Hematopoietic multipotent progenitor cell treated with erythropoietin and hydrocortisone succinate and interleukin-3 and kit ligand, for 8 days (in vitro differentiated cells): ENCODE results near the gene JAGN1.
"Not testable (repeated sequence)": the region's sequence is repeated elsewhere in the genome, so short reads cannot be mapped to it uniquely, and the experiment has no call there.

Source experiments
- DNase-seq: peaks from one replicate; pipeline ENCODE4 v3.0.0-alpha.2; 2015

Gene JAGN1

GRCh38 chr3:9890249-9891071, at the start of gene JAGN1:
Gene JAGN1 (plus strand): TSS chr3:9890610. CDS start chr3:9890723, 113 bp downstream.
- peak; percentile 89 for DNase-seq

- no peak for DNase-seq
These were observed 49.4 kb upstream of the JAGN1 start for GRCh38 chr3:9841015-9841414.

- peak; percentile 95 for DNase-seq
These were observed 46.5 kb upstream of the JAGN1 start, which contains the start of gene RPUSD3 for GRCh38 chr3:9843715-9844438. Gene RPUSD3 (minus strand): TSS chr3:9844008. CDS start chr3:9843990, 18 bp downstream.

- DNase-seq, result no peak
These were observed 44.2 kb upstream of the JAGN1 start for GRCh38 chr3:9846231-9846630.

- DNase-seq, result peak; percentile 12
These were observed 43.4 kb upstream of the JAGN1 start for GRCh38 chr3:9846931-9847488.

GRCh38 chr3:9847870-9848269, 42.5 kb upstream of the JAGN1 start:
- DNase-seq, result not testable (repeated sequence)

- DNase-seq, result peak; percentile 58
These were observed 41.5 kb upstream of the JAGN1 start for GRCh38 chr3:9848860-9849259.

- DNase-seq, result not testable (repeated sequence)
These were observed 39.0 kb upstream of the JAGN1 start for GRCh38 chr3:9851383-9851782.

- not testable (repeated sequence) for DNase-seq
These were observed 38.5 kb upstream of the JAGN1 start for GRCh38 chr3:9851926-9852325.

- DNase-seq, result no peak
These were observed 37.9 kb upstream of the JAGN1 start for GRCh38 chr3:9852528-9852927.

GRCh38 chr3:9854291-9854940, 36.0 kb upstream of the JAGN1 start:
- DNase-seq, result not testable (repeated sequence)

GRCh38 chr3:9855594-9855993, 34.8 kb upstream of the JAGN1 start:
- no peak for DNase-seq

- DNase-seq, result no peak
These were observed 30.8 kb upstream of the JAGN1 start for GRCh38 chr3:9859530-9860025.

- no peak for DNase-seq
These were observed 29.2 kb upstream of the JAGN1 start for GRCh38 chr3:9861201-9861600.

- DNase-seq, result no peak
These were observed 28.7 kb upstream of the JAGN1 start for GRCh38 chr3:9861626-9862130.

- peak; percentile 61 for DNase-seq
These were observed 27.9 kb upstream of the JAGN1 start for GRCh38 chr3:9862391-9863057.

- DNase-seq, result no peak
These were observed 27.2 kb upstream of the JAGN1 start for GRCh38 chr3:9863058-9863772.

- no peak for DNase-seq
These were observed 26.0 kb upstream of the JAGN1 start for GRCh38 chr3:9864200-9864927.

GRCh38 chr3:9865125-9865637, 25.2 kb upstream of the JAGN1 start:
- not testable (repeated sequence) for DNase-seq

GRCh38 chr3:9866639-9867038, 23.8 kb upstream of the JAGN1 start:
- no peak for DNase-seq
